IPS-NIHi7 (cell line): ENCODE measurements around the gene TEKT4.
"Not testable (repeated sequence)": the region's sequence is repeated elsewhere in the genome, so short reads cannot be mapped to it uniquely, and the experiment has no call there.

Experiments used
- DNase-seq: peaks from one replicate; pipeline ENCODE4 v3.0.0; 2012; ENCODE audit warnings: mixed read lengths; ENCODE audit errors: extremely low spot score

The TEKT4 gene, protein sequence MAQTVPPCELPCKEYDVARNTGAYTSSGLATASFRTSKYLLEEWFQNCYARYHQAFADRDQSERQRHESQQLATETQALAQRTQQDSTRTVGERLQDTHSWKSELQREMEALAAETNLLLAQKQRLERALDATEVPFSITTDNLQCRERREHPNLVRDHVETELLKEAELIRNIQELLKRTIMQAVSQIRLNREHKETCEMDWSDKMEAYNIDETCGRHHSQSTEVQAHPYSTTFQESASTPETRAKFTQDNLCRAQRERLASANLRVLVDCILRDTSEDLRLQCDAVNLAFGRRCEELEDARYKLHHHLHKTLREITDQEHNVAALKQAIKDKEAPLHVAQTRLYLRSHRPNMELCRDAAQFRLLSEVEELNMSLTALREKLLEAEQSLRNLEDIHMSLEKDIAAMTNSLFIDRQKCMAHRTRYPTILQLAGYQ

DNA sequence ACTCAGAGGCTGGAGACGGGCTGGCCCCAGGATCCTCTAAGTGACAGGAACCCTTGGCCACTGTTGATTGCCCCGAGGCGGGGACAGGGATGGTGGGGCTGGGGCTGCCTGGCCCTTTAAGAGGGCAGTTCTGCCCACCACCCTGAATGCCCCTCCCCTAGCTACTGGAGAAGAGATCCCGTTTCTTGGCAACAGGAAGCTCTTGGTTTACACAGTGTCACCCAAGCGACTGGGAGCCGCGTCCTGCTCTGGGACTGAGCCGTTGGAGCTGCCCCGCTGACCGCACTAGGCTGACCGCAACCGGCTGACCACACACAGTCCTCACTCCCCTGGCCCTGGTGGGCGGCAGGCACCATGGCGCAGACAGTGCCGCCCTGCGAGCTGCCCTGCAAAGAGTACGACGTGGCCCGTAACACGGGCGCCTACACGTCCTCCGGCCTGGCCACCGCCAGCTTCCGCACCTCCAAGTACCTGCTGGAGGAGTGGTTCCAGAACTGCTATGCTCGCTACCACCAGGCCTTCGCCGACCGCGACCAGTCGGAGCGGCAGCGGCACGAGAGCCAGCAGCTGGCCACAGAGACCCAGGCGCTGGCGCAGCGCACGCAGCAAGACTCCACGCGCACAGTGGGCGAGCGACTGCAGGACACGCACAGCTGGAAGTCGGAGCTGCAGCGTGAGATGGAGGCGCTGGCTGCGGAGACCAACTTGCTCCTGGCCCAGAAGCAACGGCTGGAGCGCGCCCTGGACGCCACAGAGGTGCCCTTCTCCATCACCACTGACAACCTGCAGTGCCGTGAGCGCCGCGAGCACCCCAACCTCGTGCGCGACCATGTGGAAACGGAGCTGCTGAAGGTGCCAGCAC, at the start of gene TEKT4:
TSS of gene TEKT4 (plus strand) at position 205 of the 862 bp plus-strand sequence. CDS start at position 355, 150 bp downstream.
- DNase-seq: peak; percentile 16

DNA sequence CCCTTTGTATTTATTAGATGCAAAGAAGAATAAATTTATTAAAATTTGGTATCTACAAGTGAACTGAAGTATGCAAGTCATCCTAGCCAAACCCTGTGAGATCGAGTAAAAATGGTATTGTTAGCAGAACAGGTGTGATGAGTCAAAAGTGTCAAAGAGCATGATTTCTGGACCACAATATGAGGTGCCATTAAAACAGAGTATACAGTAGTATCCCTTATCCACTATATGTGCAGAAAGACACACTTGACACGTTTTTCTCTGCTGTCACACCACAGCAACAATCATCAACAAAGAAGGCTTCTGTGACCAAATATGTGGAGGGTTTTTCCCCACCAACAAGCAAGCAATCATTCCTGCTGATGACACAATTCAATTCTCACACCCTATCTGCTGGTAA, 32.0 kb upstream of the TEKT4 start:
- DNase-seq: not testable (repeated sequence)

DNA sequence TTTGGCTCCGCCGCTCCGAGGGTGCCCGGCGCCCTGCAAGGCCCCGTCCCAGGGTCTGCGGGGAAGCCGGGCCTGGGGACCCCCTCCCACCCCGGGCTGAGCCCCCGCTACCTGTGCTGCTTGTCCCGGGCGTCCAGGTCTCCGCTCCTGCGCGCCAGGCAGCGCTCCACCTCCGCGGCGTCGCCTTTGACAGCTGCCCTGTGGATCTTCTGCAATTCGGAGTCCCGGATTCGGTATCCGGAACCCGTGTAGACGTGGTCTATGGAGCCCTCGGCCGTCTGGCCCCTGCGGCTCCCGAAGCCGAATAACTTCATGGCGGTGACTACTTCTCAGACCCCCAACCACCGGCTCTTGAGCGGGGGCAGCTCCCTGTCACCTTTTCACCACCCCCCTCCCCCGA, 14.4 kb upstream of the TEKT4 start:
- DNase-seq: not testable (repeated sequence)

DNA sequence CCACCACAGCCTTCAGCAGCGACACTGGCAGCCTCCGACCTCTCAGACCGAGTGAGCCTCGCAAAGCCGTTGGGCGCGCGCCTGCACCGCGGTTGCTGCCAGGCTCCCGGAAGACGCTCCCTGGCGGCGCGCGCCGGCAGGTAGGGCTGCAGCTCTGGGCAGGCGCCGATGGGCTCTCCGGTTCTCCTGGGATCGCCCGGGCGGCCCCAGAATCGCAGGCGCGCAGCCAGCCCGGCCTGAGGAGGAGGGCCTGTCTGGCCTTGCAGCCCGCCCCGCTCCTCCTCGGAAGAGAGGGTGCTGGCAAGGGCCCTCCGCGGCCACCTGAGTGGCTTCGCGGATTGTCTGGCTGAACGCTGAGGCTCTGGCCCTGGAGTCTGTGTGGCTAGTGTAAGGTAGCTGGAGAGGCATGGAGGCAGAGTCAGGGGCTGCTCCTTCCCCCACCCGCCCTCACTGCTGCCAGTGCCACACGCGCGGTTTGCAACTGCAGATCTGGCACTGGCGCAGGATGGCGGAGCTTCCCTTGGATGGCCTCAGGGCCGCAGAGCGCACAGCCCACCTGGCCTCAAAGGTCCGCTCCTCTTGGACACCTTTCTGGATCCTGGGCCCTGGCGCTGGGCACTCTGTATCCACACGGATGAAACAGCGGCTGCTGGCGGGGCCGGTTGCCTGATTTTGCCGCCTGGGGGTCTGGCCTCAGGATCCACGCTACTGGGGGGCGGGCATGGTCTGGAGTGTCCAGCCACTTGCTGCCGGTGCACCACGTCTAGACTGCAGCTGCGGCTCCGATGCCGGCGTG, 13.7 kb upstream of the TEKT4 start:
- not testable (repeated sequence) for DNase-seq

DNA sequence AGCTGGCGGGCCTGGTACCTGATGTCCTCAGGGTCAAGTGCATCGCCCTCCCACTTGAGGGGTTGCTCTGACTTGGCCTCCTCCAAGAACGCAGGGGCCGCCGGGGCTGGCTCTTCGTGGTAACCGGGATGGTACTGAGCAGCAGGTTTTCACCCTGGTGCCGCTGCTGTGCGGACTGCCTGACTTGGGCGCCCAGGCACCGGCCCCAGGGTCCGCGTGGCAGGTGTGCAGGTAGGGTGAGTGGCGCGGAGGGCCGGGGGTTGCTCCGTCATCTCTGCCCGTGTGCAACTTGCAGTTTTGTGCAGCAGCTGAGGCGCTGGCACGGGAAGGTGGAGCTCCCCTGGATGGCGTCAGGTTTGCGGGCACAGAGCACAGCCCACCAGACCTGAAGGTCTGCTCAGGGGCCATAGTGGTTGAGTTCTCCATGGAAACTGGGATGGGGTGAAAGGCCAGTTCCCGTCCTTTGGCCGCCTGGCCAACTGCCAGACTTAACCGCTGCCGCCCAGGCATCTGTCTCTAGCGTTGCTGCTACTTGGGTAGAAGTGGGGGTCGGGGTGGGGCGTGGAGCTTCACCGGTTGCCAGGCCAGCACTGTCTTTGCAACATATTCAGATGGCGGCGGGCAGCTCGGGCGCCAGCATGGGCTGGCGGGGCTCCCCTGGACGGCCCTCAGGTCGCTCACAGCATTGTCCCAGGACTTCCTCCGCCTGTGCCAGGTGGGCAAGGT, 12.9 kb upstream of the TEKT4 start:
- DNase-seq: not testable (repeated sequence)

DNA sequence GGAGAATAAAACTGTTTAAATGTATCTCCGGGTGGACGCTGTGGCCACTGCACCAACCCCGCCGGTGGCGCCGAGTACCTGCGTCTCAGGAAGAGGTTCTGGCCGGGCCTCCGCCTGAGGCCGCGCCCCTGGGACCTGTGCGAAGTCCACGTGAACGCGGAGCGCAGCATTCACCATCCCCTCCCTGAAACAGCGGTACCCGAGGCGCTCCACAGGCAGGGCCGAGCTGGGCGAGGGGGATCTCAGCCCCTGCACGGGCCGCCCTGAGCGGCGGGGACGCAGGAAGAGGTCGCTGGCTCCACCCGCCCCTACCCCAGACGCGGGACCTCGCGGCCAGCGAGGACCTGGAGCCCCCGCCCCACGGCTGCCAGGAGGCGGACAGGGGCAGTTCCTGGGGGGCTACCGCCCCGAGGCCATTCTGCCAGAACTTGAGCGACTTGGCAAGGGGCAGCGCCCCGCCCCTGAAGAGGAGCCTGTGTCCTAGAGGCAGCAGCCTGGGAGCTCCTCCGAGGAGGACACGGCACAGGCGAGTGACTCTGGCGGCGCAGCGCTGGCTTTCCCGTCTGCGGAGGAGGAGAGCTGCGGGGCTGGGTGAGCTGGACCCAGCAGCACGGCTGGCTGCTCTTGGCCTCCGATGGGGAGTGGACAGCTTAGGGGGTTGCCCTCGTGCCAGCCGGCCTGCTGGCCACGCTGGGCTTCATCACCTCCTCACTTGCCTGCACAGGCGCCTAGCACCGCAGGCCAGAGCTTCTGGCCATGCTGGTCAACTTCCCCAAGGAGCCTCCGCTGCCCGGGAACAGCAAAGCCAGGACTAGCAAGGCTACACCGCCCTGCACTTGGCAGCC, 9.7 kb upstream of the TEKT4 start:
- no peak for DNase-seq

DNA sequence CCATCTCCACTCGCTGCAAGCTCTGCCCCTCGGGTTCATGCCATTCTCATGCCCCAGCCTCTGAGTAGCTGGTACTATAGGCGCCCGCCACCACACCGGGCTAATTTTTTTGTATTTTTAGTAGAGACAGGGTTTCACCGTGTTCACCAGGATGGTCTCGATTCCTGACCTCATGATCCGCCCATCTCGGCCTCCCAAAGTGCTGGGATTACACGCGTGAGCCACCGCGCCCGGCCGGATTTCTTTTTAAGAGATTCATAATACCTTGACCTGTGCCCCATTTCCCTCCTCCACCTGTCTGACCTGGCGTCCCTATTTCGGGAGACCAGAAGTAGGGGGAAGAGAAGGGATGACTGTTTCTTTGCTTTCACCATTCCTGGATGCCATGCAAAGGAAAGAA, 8.3 kb upstream of the TEKT4 start:
- DNase-seq: not testable (repeated sequence)

DNA sequence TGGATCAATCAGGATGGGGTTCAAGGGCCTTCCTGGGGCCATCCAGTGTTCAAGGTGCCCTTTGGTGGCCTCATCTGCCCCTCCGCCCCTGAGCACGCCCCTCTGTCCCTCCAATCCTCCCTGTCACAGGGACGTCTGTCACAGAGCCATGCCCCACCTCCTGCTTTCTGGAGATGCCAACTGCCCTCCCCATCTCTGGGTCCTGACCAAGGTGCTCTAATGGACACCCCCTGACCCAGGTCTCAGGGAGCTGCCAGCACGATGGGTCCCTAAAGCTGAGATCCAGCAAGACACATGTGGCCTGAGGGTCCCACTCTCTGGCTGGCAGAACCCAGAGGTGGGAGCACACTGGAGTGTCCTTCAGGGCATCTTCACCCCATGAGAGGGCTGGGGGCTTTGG, 2.1 kb upstream of the TEKT4 start:
- no peak for DNase-seq

DNA sequence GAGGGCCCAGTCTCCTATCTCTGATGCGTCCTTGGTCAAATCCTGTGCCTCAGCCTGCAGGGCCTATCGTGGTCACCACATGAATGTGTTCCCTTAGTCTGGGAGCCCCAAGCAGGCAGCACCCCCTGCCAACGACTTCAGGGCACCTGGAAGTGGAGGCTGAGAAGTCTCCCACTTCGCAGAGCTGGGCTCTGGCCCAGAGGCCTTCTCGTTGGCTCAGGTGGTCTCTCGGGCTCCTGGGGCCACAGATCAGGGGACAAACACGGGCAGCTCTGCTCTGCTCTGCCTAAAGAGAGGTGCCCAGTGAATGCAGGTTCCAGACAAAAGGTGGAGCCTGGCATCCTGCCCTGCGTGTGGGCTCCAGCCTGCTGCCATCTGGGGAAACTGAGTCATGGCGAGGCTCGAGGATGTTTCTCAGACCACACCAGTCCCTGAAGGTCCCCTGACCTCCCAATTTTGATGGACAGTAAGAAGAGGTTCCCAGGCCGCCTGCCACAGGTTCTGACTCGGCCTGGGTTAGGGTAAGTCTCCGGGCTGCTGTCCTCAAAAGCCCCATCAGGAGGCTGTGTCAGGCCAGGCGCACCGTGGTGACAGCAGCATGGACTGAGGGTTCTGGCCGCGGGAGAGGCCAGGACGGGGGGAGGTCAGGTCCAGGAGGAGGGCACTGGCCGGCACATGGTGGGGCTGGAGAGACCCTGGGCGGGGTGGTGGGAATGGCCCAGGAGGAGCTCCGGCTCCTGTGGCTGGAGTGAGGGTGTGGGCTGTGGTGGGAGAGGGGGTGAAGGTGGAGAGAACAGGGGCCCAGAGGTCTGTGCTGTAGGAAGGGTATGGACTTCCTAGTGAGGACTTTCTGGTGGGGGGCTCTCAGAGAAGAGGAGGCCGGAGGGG, 1.4 kb upstream of the TEKT4 start:
- DNase-seq: no peak

DNA sequence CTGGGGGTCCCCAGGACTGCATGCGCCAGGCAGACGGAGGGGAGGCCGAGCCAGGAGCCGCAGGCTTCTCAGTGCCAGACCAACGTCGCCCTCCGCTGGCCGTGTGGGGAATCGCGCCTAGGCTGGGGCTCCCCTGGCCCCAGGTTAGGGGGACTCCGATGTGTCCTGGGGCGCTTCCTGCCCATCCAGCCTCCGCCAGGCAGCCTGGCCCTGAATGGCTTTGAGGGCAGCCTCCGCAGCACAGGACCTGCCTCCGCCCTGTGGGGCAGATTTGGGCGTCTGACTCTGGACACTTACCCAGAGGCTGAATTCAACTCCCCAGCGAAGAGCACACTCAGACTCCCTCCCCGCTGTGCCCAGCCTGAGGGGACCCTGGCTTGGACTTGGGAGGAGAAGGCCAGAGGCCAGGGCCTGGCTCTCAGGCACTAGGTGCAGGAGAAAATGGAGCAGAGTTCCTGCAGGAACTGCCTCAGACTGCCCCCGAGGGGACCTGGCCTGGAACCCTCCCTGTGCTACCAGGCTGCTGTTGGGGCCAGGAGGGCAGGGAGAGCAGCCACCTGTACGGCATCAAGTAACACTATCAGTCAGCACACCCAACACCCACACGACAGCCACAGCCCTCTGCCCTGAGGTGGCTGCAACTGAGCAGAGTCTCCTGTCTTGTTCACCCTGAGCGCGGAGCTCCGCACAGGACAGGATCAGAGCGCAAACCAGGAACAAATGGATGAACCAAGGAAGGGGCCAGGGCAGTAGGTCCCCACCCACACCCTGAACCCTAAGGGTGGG, 597 bp upstream of the TEKT4 start:
- peak; percentile 46 for DNase-seq

DNA sequence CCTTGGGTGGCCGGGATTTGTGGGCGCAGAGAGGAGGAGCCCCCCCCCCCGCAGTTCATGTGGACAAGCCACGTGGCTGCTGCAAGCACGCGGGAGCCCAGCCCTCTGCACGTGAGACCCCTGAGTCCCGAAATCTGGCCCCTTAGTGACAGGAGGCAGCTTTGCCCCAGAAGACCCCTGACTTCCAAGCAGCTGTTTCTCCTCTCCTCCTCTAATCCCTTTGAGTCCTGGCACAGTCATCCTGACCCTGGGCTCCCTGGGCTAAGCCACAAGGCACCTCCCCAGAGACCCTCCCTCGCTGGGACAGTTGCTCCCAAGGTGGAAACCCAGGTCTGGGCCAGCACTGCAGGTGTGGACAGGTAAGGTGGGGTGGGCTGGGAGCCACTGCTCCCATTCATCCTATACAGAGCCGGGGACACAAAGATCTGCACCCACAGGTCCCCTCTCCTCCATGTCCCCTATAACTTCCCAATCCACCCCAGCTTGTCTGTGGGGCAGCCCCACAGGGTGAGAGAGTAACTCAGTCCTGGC, 923 bp downstream of the TEKT4 start:
- DNase-seq: no peak

DNA sequence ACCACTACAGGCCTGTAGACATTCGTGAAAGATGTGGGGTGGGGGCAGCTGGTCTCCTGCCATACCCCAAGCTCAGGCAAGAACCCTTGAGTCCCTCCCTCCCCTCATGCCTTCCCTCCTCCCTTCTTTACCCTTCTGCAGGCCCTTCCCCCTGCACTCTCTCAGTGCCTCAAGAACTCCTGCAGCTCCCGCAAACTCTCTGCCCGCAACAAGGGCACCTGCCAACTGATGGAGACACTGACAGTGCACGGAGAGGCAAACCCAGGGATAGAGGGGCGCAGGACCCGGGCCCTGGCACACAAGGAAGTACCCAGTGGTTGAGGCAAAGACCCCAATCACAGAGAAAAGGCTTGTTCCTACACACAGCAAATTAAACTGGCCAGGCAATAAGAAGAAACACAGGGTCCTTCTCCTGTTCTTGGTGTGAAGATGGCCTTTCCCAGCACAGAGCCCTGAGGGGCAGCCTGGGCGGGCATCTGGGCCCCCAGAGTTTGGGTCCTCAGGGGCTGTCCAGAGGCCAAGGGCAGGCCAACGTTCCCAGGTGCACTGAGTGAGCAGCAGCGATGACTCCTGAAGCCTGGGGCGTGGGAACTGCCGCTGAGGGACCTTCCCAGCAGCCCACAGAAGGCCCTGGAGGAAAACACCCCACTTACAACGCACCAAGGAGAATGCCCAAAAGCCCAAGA, 1.6 kb downstream of the TEKT4 start:
- DNase-seq: no peak

DNA sequence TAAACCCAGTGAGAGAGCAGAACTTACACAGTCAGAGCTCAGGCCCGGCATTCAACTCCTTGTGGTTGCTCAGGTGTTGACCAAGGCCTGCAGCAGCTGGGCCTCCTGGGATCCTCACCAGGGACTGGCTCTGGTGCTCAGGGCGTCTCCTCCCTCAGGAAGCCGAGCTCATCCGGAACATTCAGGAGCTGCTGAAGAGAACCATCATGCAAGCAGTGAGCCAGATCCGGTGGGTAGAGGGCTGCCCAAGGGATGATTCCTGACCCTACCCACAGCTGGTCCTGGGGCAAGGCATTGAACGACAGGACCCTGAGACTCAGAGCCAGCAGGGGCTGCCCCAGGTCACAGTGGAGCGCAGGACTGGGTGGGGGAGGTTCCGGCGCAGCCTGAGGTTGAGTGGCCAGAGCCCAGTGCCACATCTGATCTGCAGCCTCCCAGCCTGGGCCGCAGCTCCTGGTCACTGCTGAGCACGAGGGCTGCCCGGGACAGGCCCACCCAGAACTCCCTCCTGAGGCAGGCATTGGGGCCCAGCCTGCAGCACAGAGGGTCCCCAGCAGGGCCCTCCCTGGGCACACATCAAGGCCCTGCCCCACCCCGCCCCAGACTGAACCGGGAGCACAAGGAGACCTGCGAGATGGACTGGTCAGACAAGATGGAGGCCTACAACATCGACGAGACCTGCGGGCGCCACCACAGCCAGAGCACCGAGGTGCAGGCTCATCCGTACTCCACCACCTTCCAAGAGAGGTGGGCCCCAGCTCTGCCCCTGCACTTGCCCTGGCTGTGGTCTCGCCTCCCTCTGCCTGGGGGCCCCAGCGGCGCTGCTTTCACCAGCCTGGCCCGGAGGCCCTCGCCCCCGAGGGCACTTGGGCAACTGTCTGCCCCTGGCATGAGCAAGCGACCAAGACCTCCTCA, 2.4 kb downstream of the TEKT4 start:
- no peak for DNase-seq

DNA sequence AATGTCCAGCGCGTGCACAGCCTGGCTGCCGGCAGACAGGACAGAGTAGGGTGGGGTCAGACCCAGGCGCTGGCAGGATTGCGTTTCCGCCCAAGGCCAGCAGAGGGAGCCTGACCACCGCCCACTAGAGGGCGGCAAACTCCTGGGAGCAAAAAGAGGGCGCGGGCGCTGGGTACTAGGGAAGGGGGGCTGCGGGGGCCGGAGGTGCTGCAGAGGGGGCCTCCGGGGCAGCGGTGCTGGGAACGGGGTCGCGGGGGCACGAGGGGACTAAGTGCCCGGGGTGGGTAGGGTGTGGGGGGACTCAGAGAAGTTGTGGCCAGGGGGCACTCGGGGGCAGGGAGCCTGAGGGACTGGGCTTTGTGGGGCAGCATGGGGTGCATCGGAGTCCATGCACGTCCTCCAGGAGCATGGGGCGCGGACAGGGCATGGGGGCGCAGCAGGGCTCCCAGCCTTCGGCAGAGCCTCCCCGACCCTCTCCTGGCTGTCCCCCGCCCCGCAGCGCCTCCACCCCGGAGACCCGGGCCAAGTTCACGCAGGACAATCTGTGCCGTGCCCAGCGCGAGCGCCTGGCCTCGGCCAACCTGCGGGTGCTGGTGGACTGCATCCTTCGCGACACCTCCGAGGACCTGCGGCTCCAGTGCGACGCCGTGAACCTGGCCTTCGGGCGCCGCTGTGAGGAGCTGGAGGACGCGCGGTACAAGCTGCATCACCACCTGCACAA, 3.2 kb downstream of the TEKT4 start:
- DNase-seq: peak; percentile 91

DNA sequence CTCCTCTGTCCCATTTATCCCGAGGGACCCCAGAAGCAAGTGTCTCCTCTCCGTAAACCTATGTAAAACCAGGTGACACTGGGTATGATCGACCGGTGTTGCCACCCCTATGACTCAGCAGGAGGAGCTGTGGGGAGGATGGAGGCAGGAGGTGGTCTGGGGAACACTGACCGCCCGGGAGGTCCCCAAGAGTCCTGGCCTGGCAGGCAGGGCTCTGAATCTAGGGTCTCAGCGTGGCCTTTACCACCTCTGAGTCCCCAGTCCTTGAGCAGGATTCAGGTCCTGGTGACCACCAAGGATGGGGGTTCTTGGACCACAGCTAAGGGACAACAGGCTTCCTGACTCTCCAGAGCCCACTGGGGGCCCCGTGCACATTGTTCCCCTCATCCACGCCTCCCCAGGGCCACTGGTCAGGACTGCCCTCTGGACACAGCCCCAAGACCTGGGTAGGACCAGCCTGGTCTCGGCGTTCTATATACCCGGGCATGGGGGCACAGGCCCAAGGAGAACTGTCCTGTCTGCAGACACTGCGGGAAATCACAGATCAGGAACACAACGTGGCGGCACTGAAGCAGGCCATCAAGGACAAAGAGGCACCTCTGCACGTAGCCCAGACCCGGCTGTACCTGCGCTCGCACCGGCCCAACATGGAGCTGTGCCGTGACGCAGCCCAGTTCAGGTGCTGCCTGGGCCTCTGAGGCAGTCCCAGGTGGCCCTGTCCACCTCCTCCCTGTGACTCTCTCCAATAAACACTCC, 4.0 kb downstream of the TEKT4 start:
- DNase-seq: no peak
